Muscle layer of colon (tissue), 2 donors: ENCODE data around the gene ZNF281.
"Not testable (repeated sequence)": the region's sequence is repeated elsewhere in the genome, so short reads cannot be mapped to it uniquely, and the experiment has no call there.

ENCODE experiments used
- H3K27ac ChIP-seq: one replicate; pipeline ENCODE4 v1.7.0; 2013; ENCODE audit warnings: low read depth, mild to moderate bottlenecking, low read length, moderate library complexity
- H3K27me3 ChIP-seq, 2 donors: one replicate each; pipeline ENCODE4 v1.7.0; 2013; ENCODE audit warnings: low read length in 2 of 2, mild to moderate bottlenecking in 2 of 2; ENCODE audit not compliant: insufficient read depth in 2 of 2, control insufficient read depth in 1 of 2
- H3K36me3 ChIP-seq: one replicate; pipeline ENCODE4 v1.7.0; 2013; ENCODE audit warnings: mild to moderate bottlenecking, low read length; ENCODE audit not compliant: insufficient read depth
- H3K4me1 ChIP-seq: one replicate; pipeline ENCODE4 v1.7.0; 2013; ENCODE audit warnings: mild to moderate bottlenecking, low read length; ENCODE audit not compliant: insufficient read depth
- H3K4me3 ChIP-seq, 2 donors: one replicate each; pipeline ENCODE4 v1.7.0; 2013; ENCODE audit warnings: low read length in 2 of 2, low read depth in 1 of 2, mild to moderate bottlenecking in 1 of 2, moderate library complexity in 1 of 2
- H3K9ac ChIP-seq: one replicate; pipeline ENCODE4 v1.7.0; 2013; ENCODE audit warnings: low read length
- H3K9me3 ChIP-seq: one replicate; pipeline ENCODE4 v1.7.0; 2013; ENCODE audit warnings: mild to moderate bottlenecking, low read length
- donor health status: abdominal sarcoma.
- donor health status: Adenocarcinoma of cecum.

ZNF281 gene

GRCh38 chr1:200369131-200369530 lies 40.7 kb downstream of the ZNF281 start:
- no peaks in the 10 kb centered on the region for H3K36me3 ChIP-seq
- no peak overlapping the region for H3K9ac ChIP-seq
- no peak overlapping the region for H3K27ac ChIP-seq
- H3K27me3 ChIP-seq = no peaks in the 10 kb centered on the region
- H3K9me3 ChIP-seq = no peaks in the 10 kb centered on the region
- no peak overlapping the region for H3K4me3 ChIP-seq
- H3K4me1 ChIP-seq = no peaks in the 10 kb centered on the region

GRCh38 chr1:200368556-200368955 lies 41.3 kb downstream of the ZNF281 start:
- no peak overlapping the region for H3K9ac ChIP-seq
- no peaks in the 10 kb centered on the region for H3K4me1 ChIP-seq
- no peak overlapping the region for H3K27ac ChIP-seq
- H3K4me3 ChIP-seq = no peak overlapping the region
- H3K27me3 ChIP-seq = no peaks in the 10 kb centered on the region
- H3K9me3 ChIP-seq = no peaks in the 10 kb centered on the region
- no peaks in the 10 kb centered on the region for H3K36me3 ChIP-seq

GRCh38 chr1:200367841-200368534 lies 41.8 kb downstream of the ZNF281 start:
- H3K9ac ChIP-seq = no peak overlapping the region
- no peak overlapping the region for H3K27ac ChIP-seq
- no peaks in the 10 kb centered on the region for H3K27me3 ChIP-seq

GRCh38 chr1:200366577-200367253 lies 43.1 kb downstream of the ZNF281 start:
- Histone ChIP-seq H3K9ac (no peak overlapping the region), H3K4me3 (no peak overlapping the region), H3K27ac (no peak overlapping the region), H3K27me3 (no peaks in the 10 kb centered on the region), H3K4me1 (no peaks in the 10 kb centered on the region), H3K36me3 (no peaks in the 10 kb centered on the region), H3K9me3 (no peaks in the 10 kb centered on the region)

More at GRCh38 chr1:200367841-200368534, 41.8 kb downstream of the ZNF281 start:
- no peaks in the 10 kb centered on the region for H3K9me3 ChIP-seq
- H3K36me3 ChIP-seq = no peaks in the 10 kb centered on the region
- H3K4me1 ChIP-seq = no peaks in the 10 kb centered on the region
- no peak overlapping the region for H3K4me3 ChIP-seq

- H3K27me3 ChIP-seq = no peaks in the 10 kb centered on the region
- H3K36me3 ChIP-seq = no peaks in the 10 kb centered on the region
- H3K9ac ChIP-seq = no peak overlapping the region
- no peak overlapping the region for H3K4me3 ChIP-seq
- no peaks in the 10 kb centered on the region for H3K4me1 ChIP-seq
- no peaks in the 10 kb centered on the region for H3K9me3 ChIP-seq
- no peak overlapping the region for H3K27ac ChIP-seq
Measured at GRCh38 chr1:200365897-200366426, 43.9 kb downstream of the ZNF281 start.

- Histone ChIP-seq H3K9me3 (no peaks in the 10 kb centered on the region), H3K9ac (no peak overlapping the region), H3K27me3 (no peaks in the 10 kb centered on the region), H3K36me3 (no peaks in the 10 kb centered on the region), H3K27ac (no peak overlapping the region), H3K4me1 (no peaks in the 10 kb centered on the region), H3K4me3 (no peak overlapping the region)
Measured at GRCh38 chr1:200364831-200365230, 45.0 kb downstream of the ZNF281 start.

- Histone ChIP-seq H3K27ac (no peak overlapping the region), H3K9me3 (no peaks in the 10 kb centered on the region), H3K4me3 (no peak overlapping the region), H3K36me3 (no peaks in the 10 kb centered on the region), H3K4me1 (no peaks in the 10 kb centered on the region), H3K9ac (no peak overlapping the region), H3K27me3 (no peaks in the 10 kb centered on the region)
Measured at GRCh38 chr1:200364091-200364759, 45.6 kb downstream of the ZNF281 start.

GRCh38 chr1:200363264-200363933 lies 46.4 kb downstream of the ZNF281 start:
- no peaks in the 10 kb centered on the region for H3K9me3 ChIP-seq
- no peak overlapping the region for H3K27ac ChIP-seq

GRCh38 chr1:200362421-200362820 lies 47.4 kb downstream of the ZNF281 start:
- Histone ChIP-seq H3K4me1 (no peaks in the 10 kb centered on the region), H3K9me3 (no peaks in the 10 kb centered on the region), H3K36me3 (no peaks in the 10 kb centered on the region), H3K27ac (no peak overlapping the region), H3K9ac (no peak overlapping the region), H3K27me3 (no peaks in the 10 kb centered on the region), H3K4me3 (no peak overlapping the region)

More at GRCh38 chr1:200363264-200363933, 46.4 kb downstream of the ZNF281 start:
- H3K27me3 ChIP-seq = no peaks in the 10 kb centered on the region
- no peak overlapping the region for H3K4me3 ChIP-seq
- no peak overlapping the region for H3K9ac ChIP-seq
- H3K4me1 ChIP-seq = no peaks in the 10 kb centered on the region
- no peaks in the 10 kb centered on the region for H3K36me3 ChIP-seq

- Histone ChIP-seq H3K36me3 (no peaks in the 10 kb centered on the region), H3K27me3 (no peaks in the 10 kb centered on the region), H3K27ac (no peak overlapping the region), H3K4me3 (no peak overlapping the region), H3K9ac (no peak overlapping the region), H3K4me1 (no peaks in the 10 kb centered on the region), H3K9me3 (no peaks in the 10 kb centered on the region)
Measured at GRCh38 chr1:200359610-200360163, 50.1 kb downstream of the ZNF281 start.

- H3K36me3 ChIP-seq, H3K4me1 ChIP-seq, H3K27me3 ChIP-seq, H3K9me3 ChIP-seq, H3K9ac ChIP-seq, H3K27ac ChIP-seq, H3K4me3 ChIP-seq: not testable (repeated sequence)
Measured at GRCh38 chr1:200357925-200358324, 51.9 kb downstream of the ZNF281 start.
